Embryonic facial prominence (tissue), 1 donor: ENCODE results near the gene MAN1A2.

Experiments
- DNase-seq: peaks from one replicate; pipeline ENCODE4 v3.0.0-alpha.2; 2016; ENCODE audit errors: extremely low spot score

The MAN1A2 gene

GRCh38 chr1:117575586-117576225, 208.5 kb downstream of the MAN1A2 start:
- no peak for DNase-seq

- no peak for DNase-seq
These were observed 209.0 kb downstream of the MAN1A2 start for GRCh38 chr1:117576236-117576635.

- DNase-seq = no peak
These were observed 210.1 kb downstream of the MAN1A2 start for GRCh38 chr1:117577191-117577885.

- DNase-seq = no peak
These were observed 211.2 kb downstream of the MAN1A2 start for GRCh38 chr1:117578466-117578865.
